ENCODE measurements around the gene PHACTR3.

DNA sequence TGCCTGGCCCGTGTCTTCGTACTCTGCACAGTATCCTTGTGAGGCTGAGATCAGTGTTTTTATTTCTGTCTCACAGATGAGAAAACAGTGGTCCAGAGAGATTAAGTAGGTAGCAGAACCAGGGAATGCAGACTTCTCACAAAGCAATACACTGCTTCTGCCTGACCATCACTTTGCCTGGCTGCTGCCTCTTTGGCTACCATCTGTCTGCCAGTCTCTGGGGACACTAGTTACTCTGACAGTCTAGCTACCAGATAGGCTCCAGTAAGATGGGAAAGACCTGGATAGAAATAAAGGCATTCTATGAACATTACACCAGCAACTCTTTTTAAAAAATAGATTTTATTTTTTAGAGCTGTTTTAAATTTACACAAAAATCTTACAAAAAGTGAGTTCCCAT, 96.9 kb downstream of the PHACTR3 start:
- TF ChIP-seq, protein P1, sequence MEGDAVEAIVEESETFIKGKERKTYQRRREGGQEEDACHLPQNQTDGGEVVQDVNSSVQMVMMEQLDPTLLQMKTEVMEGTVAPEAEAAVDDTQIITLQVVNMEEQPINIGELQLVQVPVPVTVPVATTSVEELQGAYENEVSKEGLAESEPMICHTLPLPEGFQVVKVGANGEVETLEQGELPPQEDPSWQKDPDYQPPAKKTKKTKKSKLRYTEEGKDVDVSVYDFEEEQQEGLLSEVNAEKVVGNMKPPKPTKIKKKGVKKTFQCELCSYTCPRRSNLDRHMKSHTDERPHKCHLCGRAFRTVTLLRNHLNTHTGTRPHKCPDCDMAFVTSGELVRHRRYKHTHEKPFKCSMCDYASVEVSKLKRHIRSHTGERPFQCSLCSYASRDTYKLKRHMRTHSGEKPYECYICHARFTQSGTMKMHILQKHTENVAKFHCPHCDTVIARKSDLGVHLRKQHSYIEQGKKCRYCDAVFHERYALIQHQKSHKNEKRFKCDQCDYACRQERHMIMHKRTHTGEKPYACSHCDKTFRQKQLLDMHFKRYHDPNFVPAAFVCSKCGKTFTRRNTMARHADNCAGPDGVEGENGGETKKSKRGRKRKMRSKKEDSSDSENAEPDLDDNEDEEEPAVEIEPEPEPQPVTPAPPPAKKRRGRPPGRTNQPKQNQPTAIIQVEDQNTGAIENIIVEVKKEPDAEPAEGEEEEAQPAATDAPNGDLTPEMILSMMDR (IDR thresholded peaks at IDR 0.05; ENCODE audit: low read depth, low read length, poor library complexity, severe bottlenecking), result no peak
- TF ChIP-seq EZH2phosphoT487 (IDR thresholded peaks at IDR 0.05; ENCODE audit: borderline replicate concordance, low read length), result no peak
